OCI-LY7 (cell line): ENCODE results near the gene POU5F2. TPM values are rescaled to one million over a fixed set of nuclear protein-coding genes. Genes with fewer than 3 reads are reported as not detected.

Source experiments
- BruUV-seq: library from RNA; stranded (reverse); fragments of 400-500 nt; replicated peaks from 2 replicates; lab custom pipeline; 2021; lab: Mats Ljungman, UMichigan
- CTCF ChIA-PET: fragments of 300-600 bp; sonication (Branson Sonifier 250); formaldehyde crosslinking; loops from one replicate; lab custom pipeline; 2022; ENCODE audit warnings: antibody characterized with exemption; ENCODE audit not compliant: unreplicated experiment; lab: Charles Lee
- POLR2A ChIA-PET: fragments of 300-600 bp; sonication (Branson Sonifier 250); formaldehyde crosslinking; loops from one replicate; lab custom pipeline; 2022; ENCODE audit warnings: antibody characterized with exemption; lab: Charles Lee
- DNase-seq: peaks from one replicate; pipeline ENCODE4 v3.0.0-alpha.2; 2015; ENCODE audit warnings: low spot score
- H2AFZ ChIP-seq: fragments of 200-600 bp; sonication (generic), shearing (Covaris generic); 2 replicates; pipeline ENCODE4 v1.6.1; 2014; ENCODE audit warnings: mild to moderate bottlenecking, antibody characterized with exemption, low read length, moderate library complexity
- H3K27ac ChIP-seq: fragments of 200-600 bp; sonication (generic); 2 replicates; pipeline ENCODE4 v1.5.1; 2014; ENCODE audit warnings: mixed run types, low read depth, mild to moderate bottlenecking, moderate library complexity, low read length, inconsistent platforms; ENCODE audit not compliant: poor library complexity, severe bottlenecking
- H3K36me3 ChIP-seq: fragments of 200-600 bp; sonication (generic); 2 replicates; pipeline ENCODE4 v1.6.1; 2014; ENCODE audit warnings: mild to moderate bottlenecking, antibody characterized with exemption, low read length, moderate library complexity, mixed read lengths; ENCODE audit not compliant: insufficient read depth
- H3K4me1 ChIP-seq: fragments of 200-600 bp; sonication (generic); 2 replicates; pipeline ENCODE4 v1.5.1; 2014; ENCODE audit warnings: mild to moderate bottlenecking, low read length; ENCODE audit not compliant: insufficient read depth, poor library complexity, severe bottlenecking
- H3K4me2 ChIP-seq: fragments of 200-600 bp; sonication (generic); 2 replicates; pipeline ENCODE4 v1.6.1; 2014; ENCODE audit warnings: mild to moderate bottlenecking, low read length
- H3K4me3 ChIP-seq: fragments of 200-600 bp; sonication (generic); 2 replicates; pipeline ENCODE4 v1.5.1; 2014; ENCODE audit warnings: mild to moderate bottlenecking, low read depth, low read length; ENCODE audit not compliant: poor library complexity, severe bottlenecking
- H3K79me2 ChIP-seq: fragments of 200-600 bp; sonication (generic); 2 replicates; pipeline ENCODE4 v1.6.1; 2016; ENCODE audit warnings: low read depth, mild to moderate bottlenecking, low read length, moderate library complexity, mixed read lengths; ENCODE audit not compliant: insufficient read depth
- H3K9me2 ChIP-seq: fragments of 200-600 bp; sonication (generic); 2 replicates; pipeline ENCODE4 v1.6.1; 2016; ENCODE audit warnings: mild to moderate bottlenecking, low read length, mixed read lengths; ENCODE audit not compliant: insufficient read depth
- H3K9me3 ChIP-seq: fragments of 200-600 bp; sonication (generic); 2 replicates; pipeline ENCODE4 v1.6.1; 2014; ENCODE audit warnings: mild to moderate bottlenecking, mixed run types, low read length, mixed read lengths
- H4K20me1 ChIP-seq: fragments of 200-600 bp; sonication (generic); 2 replicates; pipeline ENCODE4 v1.6.1; 2014; ENCODE audit warnings: mild to moderate bottlenecking, antibody characterized with exemption, low read length, moderate library complexity, mixed read lengths; ENCODE audit not compliant: insufficient read depth
- CTCF ChIP-seq: fragments of 200-600 bp; sonication (generic); conservative IDR thresholded peaks from 2 replicates; pipeline ENCODE4 v1.5.1; 2014; ENCODE audit warnings: mild to moderate bottlenecking, antibody characterized with exemption, low read length, moderate library complexity, mixed read lengths
- EZH2phosphoT487 ChIP-seq: fragments of 200-600 bp; sonication (generic); IDR thresholded peaks from 2 replicates; pipeline ENCODE4 v1.6.1; 2018; ENCODE audit warnings: low read depth, borderline replicate concordance, mild to moderate bottlenecking, mixed run types, antibody characterized with exemption, low read length, moderate library complexity, mixed read lengths
- intact Hi-C: fragments of 100-400 bp; cut with micrococcal nuclease; formaldehyde crosslinking; loops from one replicate; pipeline ENCODE4 v1.10.0; 2022; ENCODE audit not compliant: unreplicated experiment
- total RNA-seq, 2 experiments: library from RNA; depleted of rRNA in 1 of 2; stranded (reverse); fragments of >200 nt in 1 of 2; shearing (Covaris generic) in 1 of 2; gene quantifications; 2 replicates each; pipeline ENCODE4 v1.2.3, GENCODE V29; 2014 to 2022

Gene POU5F2
- total RNA-seq, 2 experiments from 2014 or later: 1.0 to 1.5 TPM

- Histone ChIP-seq H3K9me2 (no peaks in the 10 kb centered on the region), H3K36me3 (no peaks in the 10 kb centered on the region), H2AFZ (no peak overlapping the region), H3K27ac (no peak overlapping the region), H3K9me3 (no peaks in the 10 kb centered on the region), H3K4me2 (no peak overlapping the region), H3K4me3 (no peak overlapping the region), H3K4me1 (no peaks in the 10 kb centered on the region), H4K20me1 (no peaks in the 10 kb centered on the region), H3K79me2 (no peaks in the 10 kb centered on the region)
- ChIA-PET POLR2A (interaction anchor here (1.1 kb wide), 1 partner anchor 14 kb away, joined by 3 read pairs; no protein-coding TSS in a partner anchor), CTCF (no interaction called here)
- no peak for DNase-seq
- TF ChIP-seq CTCF (no peak), EZH2phosphoT487 (no peak)
- intact Hi-C loops: no loop called here
- no TSS peak for BruUV-seq
Observed at GRCh38 chr5:93782978-93783377, 41.6 kb upstream of the POU5F2 start.

- POLR2A ChIA-PET: no interaction called here
- Histone ChIP-seq H3K4me1 (no peaks in the 10 kb centered on the region), H3K9me2 (no peaks in the 10 kb centered on the region), H3K36me3 (no peaks in the 10 kb centered on the region), H3K4me3 (no peak overlapping the region), H3K27ac (no peak overlapping the region), H2AFZ (no peak overlapping the region), H4K20me1 (no peaks in the 10 kb centered on the region), H3K79me2 (no peaks in the 10 kb centered on the region), H3K4me2 (no peak overlapping the region), H3K9me3 (no peaks in the 10 kb centered on the region)
- intact Hi-C loops: no loop called here
- no peak for TF ChIP-seq CTCF
- TF ChIP-seq EZH2phosphoT487: no peak
- BruUV-seq: no TSS peak
- DNase-seq: no peak
- CTCF ChIA-PET: no interaction called here
Observed at GRCh38 chr5:93777620-93778019, 36.2 kb upstream of the POU5F2 start.

GRCh38 chr5:93756372-93756771 is 15.0 kb upstream of the POU5F2 start:
- BruUV-seq: no TSS peak
- Histone ChIP-seq H2AFZ (no peak overlapping the region), H3K36me3 (no peaks in the 10 kb centered on the region), H3K79me2 (no peaks in the 10 kb centered on the region), H3K4me2 (no peak overlapping the region), H3K4me1 (no peaks in the 10 kb centered on the region), H3K4me3 (no peak overlapping the region), H4K20me1 (no peaks in the 10 kb centered on the region), H3K9me2 (no peaks in the 10 kb centered on the region), H3K27ac (no peak overlapping the region), H3K9me3 (no peaks in the 10 kb centered on the region)
- TF ChIP-seq EZH2phosphoT487: no peak
- no peak for TF ChIP-seq CTCF
- DNase-seq: no peak
- intact Hi-C loops: no loop called here
- POLR2A ChIA-PET: interaction anchor here (1.1 to 1.2 kb wide), 2 partner anchors 10 to 44 kb away, joined by 3 read pairs; no protein-coding TSS in a partner anchor
- CTCF ChIA-PET: no interaction called here
